SK-N-SH (cell line): ENCODE results near the gene PEPD. TPM values are rescaled to one million over a fixed set of nuclear protein-coding genes. Genes with fewer than 3 reads are reported as not detected.

Source experiments
- CTCF ChIA-PET: fragments of 300-600, 350-600 bp; formaldehyde crosslinking; extraction: SDS; loops from one replicate; lab custom pipeline; 2021; lab: Yijun Ruan, JAX
- POLR2A ChIA-PET: fragments of 350-600 bp; sonication (Branson Sonifier 250); formaldehyde crosslinking; extraction: SDS; loops from one replicate; lab custom pipeline; 2020; ENCODE audit warnings: antibody characterized with exemption, inconsistent platforms; lab: Yijun Ruan, JAX
- DNase-seq: peaks from one replicate; pipeline ENCODE4 v3.0.0; 2012
- H2AFZ ChIP-seq: fragments of 200-600 bp; sonication (generic); 2 replicates; pipeline ENCODE4 v1.8.1; 2016; ENCODE audit warnings: antibody characterized with exemption, mild to moderate bottlenecking, low read depth
- H3F3A ChIP-seq: fragments of 200-600 bp; sonication (generic); replicated peaks from 2 replicates; pipeline ENCODE3; 2016; ENCODE audit warnings: antibody characterized with exemption, mild to moderate bottlenecking; ENCODE audit not compliant: insufficient read depth
- H3K27ac ChIP-seq, 2 experiments: fragments of 200-500 bp in 1 of 2; fragments of 200-600 bp in 1 of 2; sonication (Bioruptor generic) in 1 of 2; sonication (generic), shearing (Covaris generic) in 1 of 2; 2 replicates each; pipeline versions ENCODE4 v1.5.1 to v1.6.1; 2014 to 2016; ENCODE audit warnings: low read depth in 2 of 2, inconsistent platforms in 1 of 2, low read length in 1 of 2, mild to moderate bottlenecking in 1 of 2, mixed read lengths in 1 of 2
- H3K27me3 ChIP-seq: fragments of 200-600 bp; sonication (generic), shearing (Covaris generic); 2 replicates; pipeline ENCODE4 v1.6.1; 2016; ENCODE audit warnings: mixed run types; ENCODE audit not compliant: insufficient read depth
- H3K36me3 ChIP-seq, 2 experiments: fragments of 200-500 bp in 1 of 2; fragments of 200-600 bp in 1 of 2; sonication (Bioruptor generic) in 1 of 2; sonication (generic) in 1 of 2; replicated peaks in 1 of 2; 2 replicates each; pipeline versions ENCODE3 to v1.5.1; 2014 to 2016; ENCODE audit warnings: low read length in 1 of 2, mild to moderate bottlenecking in 1 of 2; ENCODE audit not compliant: insufficient read depth in 2 of 2, control insufficient read depth in 1 of 2
- H3K4me1 ChIP-seq, 2 experiments: fragments of 200-500 bp in 1 of 2; fragments of 200-600 bp in 1 of 2; sonication (Bioruptor generic) in 1 of 2; sonication (generic), shearing (Covaris generic) in 1 of 2; 2 replicates each; pipeline versions ENCODE4 v1.5.1 to v1.6.1; 2014 to 2016; ENCODE audit warnings: low read depth in 1 of 2, low read length in 1 of 2, mixed run types in 1 of 2; ENCODE audit not compliant: insufficient read depth in 2 of 2, control insufficient read depth in 1 of 2
- H3K4me2 ChIP-seq: fragments of 200-600 bp; sonication (generic), shearing (Covaris generic); 2 replicates; pipeline ENCODE4 v1.6.1; 2017; ENCODE audit warnings: mixed run types
- H3K4me3 ChIP-seq, 2 experiments: fragments of 200-500 bp in 1 of 2; fragments of 200-600 bp in 1 of 2; sonication (Bioruptor generic) in 1 of 2; sonication (generic), shearing (Covaris generic) in 1 of 2; 2 replicates each; pipeline versions ENCODE4 v1.5.1 to v1.8.1; 2014 to 2016; ENCODE audit warnings: low read depth in 2 of 2, inconsistent platforms in 1 of 2, low read length in 1 of 2, mild to moderate bottlenecking in 1 of 2, mixed read lengths in 1 of 2, moderate library complexity in 1 of 2
- H3K79me2 ChIP-seq: fragments of 200-600 bp; sonication (generic); 2 replicates; pipeline ENCODE4 v1.8.1; 2017; ENCODE audit warnings: mild to moderate bottlenecking; ENCODE audit not compliant: insufficient read depth
- H3K9ac ChIP-seq: fragments of 200-600 bp; sonication (generic); 2 replicates; pipeline ENCODE4 v1.6.1; 2017; ENCODE audit warnings: mixed run types
- H3K9me2 ChIP-seq: fragments of 200-600 bp; sonication (generic); 2 replicates; pipeline ENCODE4 v1.6.1; 2017; ENCODE audit warnings: mixed run types
- H3K9me3 ChIP-seq: fragments of 200-600 bp; sonication (generic); 2 replicates; pipeline ENCODE4 v1.6.1; 2017; ENCODE audit warnings: mixed run types, mild to moderate bottlenecking, moderate library complexity
- H4K20me1 ChIP-seq: fragments of 200-600 bp; sonication (generic); 2 replicates; pipeline ENCODE4 v1.6.1; 2017; ENCODE audit warnings: mild to moderate bottlenecking, mixed run types; ENCODE audit not compliant: insufficient read depth
- ELF1 ChIP-seq: IDR thresholded peaks from 2 replicates; pipeline ENCODE4 v1.4.0; 2012
- EP300 ChIP-seq, 2 experiments: IDR thresholded peaks; 2 replicates each; pipeline versions ENCODE4 v1.4.0 to v1.6.1; 2012; ENCODE audit warnings: borderline replicate concordance in 1 of 2, low read depth in 1 of 2, low read length in 1 of 2
- EZH2phosphoT487 ChIP-seq: fragments of 200-600 bp; sonication (generic); IDR thresholded peaks from 2 replicates; pipeline ENCODE4 v1.6.1; 2017; ENCODE audit warnings: low read depth, mixed run types, mild to moderate bottlenecking, antibody characterized with exemption, moderate library complexity, borderline replicate concordance
- FOXJ3 ChIP-seq: sonication (generic); formaldehyde crosslinking; IDR thresholded peaks from 2 replicates; pipeline ENCODE4 v1.5.1; 2020; ENCODE audit warnings: mild to moderate bottlenecking, missing genetic modification reagents
- GATA2 ChIP-seq: sonication (generic); formaldehyde crosslinking; IDR thresholded peaks from 2 replicates; pipeline ENCODE4 v1.5.0; 2020; ENCODE audit warnings: mild to moderate bottlenecking, missing genetic modification reagents
- JUND ChIP-seq: IDR thresholded peaks from 2 replicates; pipeline ENCODE4 v1.4.0; 2012
- MEF2A ChIP-seq: IDR thresholded peaks from 2 replicates; pipeline ENCODE4 v1.4.0; 2012; ENCODE audit warnings: low read depth, borderline replicate concordance
- MXI1 ChIP-seq: IDR thresholded peaks from 2 replicates; pipeline ENCODE4 v1.6.1; 2012; ENCODE audit warnings: mild to moderate bottlenecking, low read depth, low read length, improper control_type of control experiment
- RCOR1 ChIP-seq: fragments of 150-350 bp; IDR thresholded peaks from 2 replicates; pipeline ENCODE4 v1.6.1; 2017; ENCODE audit warnings: antibody characterized with exemption, low read length
- RXRA ChIP-seq: IDR thresholded peaks from 2 replicates; pipeline ENCODE4 v1.4.0; 2012; ENCODE audit warnings: low read depth, mild to moderate bottlenecking, borderline replicate concordance
- SIN3A ChIP-seq: IDR thresholded peaks from 2 replicates; pipeline ENCODE4 v1.6.1; 2012; ENCODE audit warnings: low read depth, mild to moderate bottlenecking, low read length, moderate library complexity, borderline replicate concordance
- SMC3 ChIP-seq: IDR thresholded peaks from 2 replicates; pipeline ENCODE4 v1.6.1; 2012; ENCODE audit warnings: low read depth, low read length, improper control_type of control experiment
- TAF1 ChIP-seq: IDR thresholded peaks from 2 replicates; pipeline ENCODE4 v1.6.1; 2012; ENCODE audit warnings: low read depth, mild to moderate bottlenecking, low read length, moderate library complexity, borderline replicate concordance
- YY1 ChIP-seq: IDR thresholded peaks from 2 replicates; pipeline ENCODE4 v1.4.0; 2012; ENCODE audit warnings: low read depth, mild to moderate bottlenecking
- WGBS: methylation state at CpG from one replicate; pipeline ENCODE4 v1.1.6; 2017; ENCODE audit warnings: low lambda C conversion rate; 5-methylcytosine and 5-hydroxymethylcytosine counted together
- polyA plus RNA-seq, 3 experiments: library from polyadenylated mRNA; depleted of rRNA; stranded (reverse); fragments of >200 nt; gene quantifications; 2 replicates each; pipeline ENCODE4 v1.2.3, GENCODE V29; 2012
- TF ChIP-seq, protein P1 (sequence below): IDR thresholded peaks from 2 replicates; pipeline ENCODE4 v1.4.0; 2012; ENCODE audit warnings: low read depth, borderline replicate concordance
- TF ChIP-seq, protein P2 (sequence below): fragments of 150-350 bp; IDR thresholded peaks from 2 replicates; pipeline ENCODE4 v1.6.1; 2016; ENCODE audit warnings: mild to moderate bottlenecking, low read depth, low read length
- TF ChIP-seq, protein P3 (sequence below): IDR thresholded peaks from 2 replicates; pipeline ENCODE4 v1.4.0; 2012; ENCODE audit warnings: low read depth, borderline replicate concordance

PEPD gene
- polyA plus RNA-seq, 1 of the 3 experiments (the other 2 are of a cell fraction), result 88.9 TPM

- TF ChIP-seq, protein P1, sequence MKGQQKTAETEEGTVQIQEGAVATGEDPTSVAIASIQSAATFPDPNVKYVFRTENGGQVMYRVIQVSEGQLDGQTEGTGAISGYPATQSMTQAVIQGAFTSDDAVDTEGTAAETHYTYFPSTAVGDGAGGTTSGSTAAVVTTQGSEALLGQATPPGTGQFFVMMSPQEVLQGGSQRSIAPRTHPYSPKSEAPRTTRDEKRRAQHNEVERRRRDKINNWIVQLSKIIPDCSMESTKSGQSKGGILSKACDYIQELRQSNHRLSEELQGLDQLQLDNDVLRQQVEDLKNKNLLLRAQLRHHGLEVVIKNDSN, result no peak
- TF ChIP-seq GATA2 (CRISPR knock-in tag), result no peak
- TF ChIP-seq, all 33 proteins: peak for 0
Measured at GRCh38 chr19:33413868-33414666, 107.5 kb downstream of the PEPD start (continued).

DNA sequence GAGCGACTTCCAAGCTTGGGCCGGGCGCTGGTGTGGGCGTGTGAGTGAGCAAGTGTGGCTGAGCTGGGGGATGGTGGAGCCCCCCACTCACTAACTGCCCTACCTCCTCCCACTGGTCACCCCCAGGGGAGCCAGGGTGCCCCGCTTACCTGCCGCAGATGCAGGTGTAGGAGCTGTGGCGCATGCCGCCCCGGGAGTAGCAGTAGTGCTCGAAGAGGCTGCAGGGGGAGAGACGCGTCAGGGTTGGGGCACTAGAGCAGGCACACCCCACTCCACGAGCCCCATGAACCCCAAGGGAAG is 108.2 kb downstream of the PEPD start:
- no peaks in the 10 kb centered on the region for H3K9me3 ChIP-seq
- 85% methylated on average over 13 of the region's 13 CpGs for WGBS
- CTCF ChIA-PET, result interaction anchor here (0.6 to 10.9 kb wide), 10 partner anchors 17 to 732 kb away, joined by 3 to 155 read pairs (median 6); no protein-coding TSS in a partner anchor
- H3K9ac ChIP-seq, result no peak overlapping the region
- no peaks in the 10 kb centered on the region for H4K20me1 ChIP-seq
- DNase-seq, result no peak
- POLR2A ChIA-PET, result no interaction called here
- H3K27ac ChIP-seq, result no peak overlapping the region
- H3K79me2 ChIP-seq, result no peaks in the 10 kb centered on the region
- H3K4me1 ChIP-seq, result peaks cover 0 to 43% of the 10 kb centered on the region in 2 experiments; a peak in 1 of 4 replicates
- H2AFZ ChIP-seq, result no peak overlapping the region
- no peaks in the 10 kb centered on the region for H3K27me3 ChIP-seq
- no peaks in the 10 kb centered on the region for H3K9me2 ChIP-seq
- no peaks in the 10 kb centered on the region for H3F3A ChIP-seq
- no peak overlapping the region for H3K4me2 ChIP-seq
- H3K36me3 ChIP-seq, result no peaks in the 10 kb centered on the region
- TF ChIP-seq EP300 (IDR thresholded peaks at IDR 0.05; ENCODE audit: borderline replicate concordance in 1 of 2, low read depth in 1 of 2, low read length in 1 of 2) (no peak), EZH2phosphoT487 (no peak), ELF1 (no peak), TAF1 (no peak), SMC3 (no peak), FOXJ3 (CRISPR knock-in tag) (no peak), RXRA (no peak), YY1 (no peak), JUND (no peak)
- TF ChIP-seq, protein P1, result no peak
- no peak overlapping the region for H3K4me3 ChIP-seq

DNA sequence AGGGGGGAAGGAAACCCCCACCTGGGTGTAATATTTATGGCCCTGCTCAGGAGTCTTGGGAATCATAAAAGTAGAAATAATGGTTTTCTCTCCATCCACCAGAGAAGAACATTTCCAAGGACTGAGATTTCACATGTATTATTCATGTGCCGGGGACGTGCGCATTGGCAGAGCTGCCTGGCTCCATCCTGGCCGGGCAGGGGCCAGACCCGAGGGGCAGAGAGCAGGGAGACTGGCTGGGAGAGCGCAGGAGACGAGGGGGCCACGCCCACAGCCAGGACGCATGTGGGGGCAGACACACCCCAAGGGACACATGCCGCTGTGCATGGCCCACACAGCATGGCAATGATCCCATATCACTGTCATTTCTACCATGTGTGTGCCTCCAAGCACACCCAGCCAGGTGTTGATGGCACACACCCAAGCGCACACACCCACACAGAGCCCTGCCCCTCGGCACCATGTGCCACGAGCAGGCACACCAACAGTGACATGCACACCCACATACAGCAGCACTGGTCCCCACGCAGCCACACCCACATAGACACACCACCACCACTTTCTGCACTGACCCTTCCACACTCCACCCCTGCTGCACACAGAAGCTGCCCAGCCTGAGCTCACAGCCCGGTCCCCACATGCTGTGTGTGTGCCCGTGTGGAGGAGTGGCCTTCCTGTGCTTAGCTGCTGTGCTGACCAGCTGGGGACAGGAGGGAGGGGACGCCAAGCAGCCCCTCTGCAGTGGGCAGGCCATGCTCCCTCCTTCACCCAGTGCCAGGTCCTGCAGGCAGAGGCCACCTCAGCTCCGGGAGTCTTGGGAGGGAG is 108.8 kb downstream of the PEPD start:
- H3F3A ChIP-seq, result no peaks in the 10 kb centered on the region
- H3K27ac ChIP-seq, result no peak overlapping the region
- H3K9ac ChIP-seq, result no peak overlapping the region
- no peak for DNase-seq
- H3K79me2 ChIP-seq, result no peaks in the 10 kb centered on the region
- ChIA-PET POLR2A (no interaction called here), CTCF (interaction anchor here (0.9 to 22.5 kb wide), 11 partner anchors 18 to 733 kb away, joined by 3 to 511 read pairs (median 6); no protein-coding TSS in a partner anchor)
- no peaks in the 10 kb centered on the region for H3K36me3 ChIP-seq
- H2AFZ ChIP-seq, result no peak overlapping the region
- H3K4me3 ChIP-seq, result no peak overlapping the region
- no peaks in the 10 kb centered on the region for H3K27me3 ChIP-seq
- peaks cover 0 to 47% of the 10 kb centered on the region in 2 experiments; a peak in 1 of 4 replicates for H3K4me1 ChIP-seq
- 82% methylated on average over 16 of the region's 18 CpGs for WGBS
- no peaks in the 10 kb centered on the region for H4K20me1 ChIP-seq
- no peak overlapping the region for H3K4me2 ChIP-seq
- no peaks in the 10 kb centered on the region for H3K9me3 ChIP-seq
- H3K9me2 ChIP-seq, result no peaks in the 10 kb centered on the region
- TF ChIP-seq TAF1, result no peak
- no peak for TF ChIP-seq RCOR1
- TF ChIP-seq SMC3, result no peak
- TF ChIP-seq, protein P2, sequence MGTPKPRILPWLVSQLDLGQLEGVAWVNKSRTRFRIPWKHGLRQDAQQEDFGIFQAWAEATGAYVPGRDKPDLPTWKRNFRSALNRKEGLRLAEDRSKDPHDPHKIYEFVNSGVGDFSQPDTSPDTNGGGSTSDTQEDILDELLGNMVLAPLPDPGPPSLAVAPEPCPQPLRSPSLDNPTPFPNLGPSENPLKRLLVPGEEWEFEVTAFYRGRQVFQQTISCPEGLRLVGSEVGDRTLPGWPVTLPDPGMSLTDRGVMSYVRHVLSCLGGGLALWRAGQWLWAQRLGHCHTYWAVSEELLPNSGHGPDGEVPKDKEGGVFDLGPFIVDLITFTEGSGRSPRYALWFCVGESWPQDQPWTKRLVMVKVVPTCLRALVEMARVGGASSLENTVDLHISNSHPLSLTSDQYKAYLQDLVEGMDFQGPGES, result no peak
- no peak for TF ChIP-seq SIN3A
- no peak for TF ChIP-seq JUND
- no peak for TF ChIP-seq EZH2phosphoT487
- TF ChIP-seq, protein P3, sequence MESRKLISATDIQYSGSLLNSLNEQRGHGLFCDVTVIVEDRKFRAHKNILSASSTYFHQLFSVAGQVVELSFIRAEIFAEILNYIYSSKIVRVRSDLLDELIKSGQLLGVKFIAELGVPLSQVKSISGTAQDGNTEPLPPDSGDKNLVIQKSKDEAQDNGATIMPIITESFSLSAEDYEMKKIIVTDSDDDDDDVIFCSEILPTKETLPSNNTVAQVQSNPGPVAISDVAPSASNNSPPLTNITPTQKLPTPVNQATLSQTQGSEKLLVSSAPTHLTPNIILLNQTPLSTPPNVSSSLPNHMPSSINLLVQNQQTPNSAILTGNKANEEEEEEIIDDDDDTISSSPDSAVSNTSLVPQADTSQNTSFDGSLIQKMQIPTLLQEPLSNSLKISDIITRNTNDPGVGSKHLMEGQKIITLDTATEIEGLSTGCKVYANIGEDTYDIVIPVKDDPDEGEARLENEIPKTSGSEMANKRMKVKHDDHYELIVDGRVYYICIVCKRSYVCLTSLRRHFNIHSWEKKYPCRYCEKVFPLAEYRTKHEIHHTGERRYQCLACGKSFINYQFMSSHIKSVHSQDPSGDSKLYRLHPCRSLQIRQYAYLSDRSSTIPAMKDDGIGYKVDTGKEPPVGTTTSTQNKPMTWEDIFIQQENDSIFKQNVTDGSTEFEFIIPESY, result no peak
- TF ChIP-seq MEF2A, result no peak
- TF ChIP-seq MXI1, result no peak
